HG03025 (cell line): ENCODE data around the gene MAGEL2.
"Not testable (repeated sequence)": the region's sequence is repeated elsewhere in the genome, so short reads cannot be mapped to it uniquely, and the experiment has no call there.

Experiments used
- ATAC-seq: cut with Tn5 transposase; IDR thresholded peaks from one replicate; pipeline ENCODE4 v1.9.1; 2021; ENCODE audit warnings: mild to moderate bottlenecking, moderate library complexity; ENCODE audit not compliant: unreplicated experiment, low FRiP score

Gene MAGEL2

DNA sequence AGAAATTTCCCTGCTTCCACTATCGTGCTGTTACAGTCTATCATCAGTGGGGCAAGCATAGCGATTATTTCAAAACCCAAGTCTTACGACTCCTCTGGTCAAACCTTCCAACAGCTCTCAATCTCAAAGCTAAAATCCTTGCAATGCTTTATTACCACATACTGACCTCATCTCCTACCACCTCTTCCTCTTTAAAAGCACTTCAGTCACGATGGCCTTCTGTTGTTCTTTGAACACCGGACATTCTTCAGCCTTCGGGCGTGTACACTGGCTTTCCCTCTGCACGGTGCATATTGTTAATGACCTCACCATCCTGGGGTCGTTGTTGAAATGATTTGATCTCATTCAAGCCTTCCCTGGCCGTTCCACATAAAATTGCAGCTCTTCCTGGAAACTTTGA, 31.1 kb downstream of the MAGEL2 start:
- no peak for ATAC-seq

DNA sequence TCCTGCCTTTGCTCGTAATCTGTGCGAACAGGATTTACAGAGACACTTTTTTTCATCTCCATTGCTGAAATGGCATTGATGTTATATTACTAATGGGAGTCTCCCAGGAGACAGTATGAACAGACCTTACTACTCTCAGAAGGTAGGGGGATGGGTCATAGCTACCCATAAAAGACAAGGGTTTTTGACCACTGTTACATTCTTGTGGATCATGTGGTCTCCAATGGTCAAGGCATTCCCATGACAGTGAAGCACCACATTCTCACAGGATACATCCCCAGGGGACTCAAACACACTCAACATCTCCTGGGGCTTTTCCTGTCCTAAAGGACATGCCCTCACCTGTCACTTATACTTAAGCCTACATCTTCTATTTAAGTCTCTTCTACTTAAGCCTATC, 41.4 kb downstream of the MAGEL2 start:
- no peak for ATAC-seq

DNA sequence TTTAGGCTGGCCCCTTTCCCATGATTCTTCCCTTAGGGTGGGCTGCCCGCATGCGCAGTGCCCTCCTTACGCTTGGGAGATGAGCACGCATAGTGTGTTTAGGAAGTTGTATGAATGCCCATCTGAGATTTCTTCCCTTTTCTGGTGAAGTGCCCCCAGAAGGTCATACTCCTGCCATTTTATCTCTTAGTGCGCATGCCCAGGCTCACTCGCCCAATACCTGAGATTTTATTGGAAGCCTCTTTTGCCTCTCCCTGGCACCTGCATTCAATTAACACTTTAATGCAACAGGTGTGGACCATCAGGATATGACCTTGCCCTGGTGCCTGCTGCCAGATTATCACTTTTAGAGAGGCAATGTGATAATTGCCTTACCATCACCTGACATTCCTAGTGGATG, 45.5 kb downstream of the MAGEL2 start:
- ATAC-seq = no peak

DNA sequence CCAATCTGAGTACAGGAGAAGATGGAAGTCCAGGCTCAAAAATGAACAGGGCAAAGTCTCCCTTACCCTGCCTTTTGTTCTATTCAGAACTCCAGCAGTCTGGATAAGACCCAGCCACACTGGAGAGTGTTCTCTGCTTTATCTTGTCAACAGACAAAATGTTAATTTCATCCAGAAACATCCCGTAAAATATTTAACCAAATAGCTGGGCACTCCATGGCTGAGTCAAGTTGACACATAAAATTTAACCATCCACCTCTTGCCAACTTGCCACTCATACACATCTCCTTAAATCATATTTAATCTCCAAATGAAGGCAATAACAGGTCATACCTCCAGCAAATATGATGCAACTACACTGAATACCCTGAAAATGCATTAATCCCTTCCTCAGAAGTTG, 48.6 kb downstream of the MAGEL2 start:
- ATAC-seq = no peak

DNA sequence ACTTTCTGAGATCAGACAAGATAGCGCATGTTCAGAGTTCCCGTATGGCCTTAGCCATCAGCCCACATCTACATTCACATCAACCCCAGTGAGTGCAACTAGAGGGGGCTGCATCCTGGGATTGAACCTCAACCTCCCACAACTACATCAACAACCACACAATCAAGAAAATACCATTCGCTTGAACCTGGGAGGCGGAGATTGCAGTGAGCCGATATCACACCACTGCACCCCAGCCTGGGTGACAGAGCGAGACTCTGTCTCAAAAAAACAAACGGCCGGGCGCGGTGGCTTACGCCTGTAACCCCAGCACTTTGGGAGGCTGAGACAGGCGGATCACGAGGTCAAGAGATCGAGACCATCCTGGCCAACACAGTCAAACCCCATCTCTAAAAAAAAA, 50.4 kb downstream of the MAGEL2 start:
- not testable (repeated sequence) for ATAC-seq

DNA sequence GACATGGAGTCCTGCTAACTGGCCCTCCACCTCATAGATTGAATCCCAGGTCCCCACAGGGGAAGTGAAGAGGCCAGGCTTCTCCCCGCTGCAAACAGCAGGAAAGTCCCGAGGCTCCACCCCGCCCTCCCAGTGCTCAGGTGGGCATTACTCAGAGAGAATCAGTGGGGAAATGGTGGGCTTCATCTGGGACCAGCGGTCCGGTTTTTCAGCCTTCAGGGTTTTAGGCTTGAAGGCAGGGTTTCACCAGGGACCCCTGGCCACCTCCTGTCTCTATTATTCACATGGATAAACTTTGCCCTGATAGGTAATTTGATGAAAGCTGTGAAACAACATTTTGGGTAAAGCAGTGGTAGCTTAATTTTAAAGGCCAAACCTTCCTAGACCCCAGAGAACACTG, 50.9 kb downstream of the MAGEL2 start:
- ATAC-seq = no peak

DNA sequence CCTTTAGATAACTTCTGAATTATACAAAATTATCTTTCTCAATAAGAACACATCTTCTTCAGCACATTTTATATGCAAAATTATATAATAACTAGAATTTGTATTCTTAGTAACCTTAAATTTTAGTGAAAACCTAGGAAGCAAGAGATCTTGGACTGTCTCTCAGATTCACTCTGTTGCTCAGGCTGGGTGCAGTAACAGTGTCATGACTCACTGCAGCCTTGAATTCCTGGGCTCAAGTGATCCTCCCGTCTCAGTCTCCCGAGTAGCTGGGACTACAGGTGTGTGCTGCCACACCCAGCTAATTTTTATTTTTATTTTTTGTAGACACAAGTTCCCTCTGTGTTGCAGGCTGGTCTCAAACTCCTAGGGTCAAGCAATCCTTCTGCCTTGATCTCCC, 52.3 kb downstream of the MAGEL2 start:
- no peak for ATAC-seq

DNA sequence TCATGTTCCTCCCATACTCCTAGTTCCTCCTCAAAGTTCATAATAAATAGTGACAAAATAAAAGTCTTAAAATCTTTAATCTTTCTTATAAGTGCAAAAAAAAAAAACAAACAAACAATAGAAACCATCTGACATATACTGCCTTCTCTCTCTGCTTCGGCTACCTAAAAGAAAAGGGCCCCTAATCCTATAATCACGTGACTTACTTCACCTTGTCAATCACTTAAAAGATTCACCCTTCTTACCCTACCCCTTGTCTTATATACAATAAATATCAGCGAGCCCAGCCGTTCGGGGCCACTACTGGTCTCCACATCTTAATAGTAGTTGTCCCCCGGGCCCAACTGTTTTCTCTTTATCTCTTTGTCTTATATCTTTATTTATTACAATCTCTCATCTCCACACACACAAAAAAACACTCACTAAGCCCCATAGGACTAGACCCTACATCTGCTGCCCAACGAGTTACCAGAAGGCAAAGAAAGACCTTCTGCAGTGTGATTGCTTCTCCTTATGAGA, 53.4 kb downstream of the MAGEL2 start:
- ATAC-seq = no peak
